Fibroblast of mammary gland (primary cell): Measurements from ENCODE around the gene APOA4.

Source experiments
- DNase-seq: peaks from one replicate; pipeline ENCODE4 v3.0.0-alpha.2; 2010; ENCODE audit warnings: low read depth
- H3K4me3 ChIP-seq: 2 replicates; pipeline ENCODE4 v1.5.1; 2011; ENCODE audit warnings: low read depth, mild to moderate bottlenecking, low read length, moderate library complexity; ENCODE audit not compliant: control insufficient read depth
- TF ChIP-seq, protein P1 (sequence below): conservative IDR thresholded peaks from 2 replicates; pipeline ENCODE4 v1.5.1; 2011; ENCODE audit warnings: low read depth, low read length, inconsistent platforms; ENCODE audit not compliant: control insufficient read depth, insufficient read depth

The APOA4 gene

DNA sequence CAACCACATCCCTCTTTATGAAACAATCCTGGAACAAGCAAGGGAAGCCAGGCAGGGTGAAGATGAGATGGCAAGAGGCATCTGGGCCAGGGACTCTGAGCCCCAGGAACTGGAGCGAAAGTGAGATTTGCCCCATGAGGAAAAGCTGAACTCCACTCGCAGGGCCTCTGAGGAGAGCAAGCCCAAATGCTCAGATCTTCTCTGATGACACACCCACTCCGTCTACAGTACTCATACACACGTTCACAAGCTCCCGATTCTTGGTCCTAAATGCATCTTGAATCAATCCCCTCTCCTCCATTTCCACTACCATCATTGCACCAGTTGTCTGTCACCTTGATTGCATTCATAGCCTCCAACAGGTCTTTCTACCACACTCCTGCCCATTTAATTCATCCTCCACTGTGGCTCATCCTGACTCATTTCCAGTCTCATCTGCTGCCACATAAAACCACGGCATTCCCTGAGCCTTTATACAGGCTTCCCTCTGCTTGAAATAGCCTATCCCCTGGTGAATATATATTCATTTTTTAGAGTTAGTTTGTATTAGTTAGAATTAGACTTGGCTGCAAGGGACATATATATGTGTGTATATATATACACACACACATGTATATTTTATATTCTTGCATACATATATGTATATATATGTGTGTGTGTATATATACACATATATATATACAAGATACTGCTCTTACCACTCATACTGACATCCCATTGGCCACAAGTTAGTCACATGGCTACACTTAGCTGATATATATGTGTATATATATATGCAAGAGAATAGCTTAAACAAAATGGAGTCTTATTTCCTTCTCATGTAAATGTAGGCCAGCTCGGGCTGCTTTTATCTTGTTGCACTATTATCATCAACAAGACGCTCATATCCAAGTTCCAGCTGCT lies 30.0 kb downstream of the APOA4 start:
- TF ChIP-seq, protein P1, sequence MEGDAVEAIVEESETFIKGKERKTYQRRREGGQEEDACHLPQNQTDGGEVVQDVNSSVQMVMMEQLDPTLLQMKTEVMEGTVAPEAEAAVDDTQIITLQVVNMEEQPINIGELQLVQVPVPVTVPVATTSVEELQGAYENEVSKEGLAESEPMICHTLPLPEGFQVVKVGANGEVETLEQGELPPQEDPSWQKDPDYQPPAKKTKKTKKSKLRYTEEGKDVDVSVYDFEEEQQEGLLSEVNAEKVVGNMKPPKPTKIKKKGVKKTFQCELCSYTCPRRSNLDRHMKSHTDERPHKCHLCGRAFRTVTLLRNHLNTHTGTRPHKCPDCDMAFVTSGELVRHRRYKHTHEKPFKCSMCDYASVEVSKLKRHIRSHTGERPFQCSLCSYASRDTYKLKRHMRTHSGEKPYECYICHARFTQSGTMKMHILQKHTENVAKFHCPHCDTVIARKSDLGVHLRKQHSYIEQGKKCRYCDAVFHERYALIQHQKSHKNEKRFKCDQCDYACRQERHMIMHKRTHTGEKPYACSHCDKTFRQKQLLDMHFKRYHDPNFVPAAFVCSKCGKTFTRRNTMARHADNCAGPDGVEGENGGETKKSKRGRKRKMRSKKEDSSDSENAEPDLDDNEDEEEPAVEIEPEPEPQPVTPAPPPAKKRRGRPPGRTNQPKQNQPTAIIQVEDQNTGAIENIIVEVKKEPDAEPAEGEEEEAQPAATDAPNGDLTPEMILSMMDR, result no peak
- H3K4me3 ChIP-seq, result no peak overlapping the region

DNA sequence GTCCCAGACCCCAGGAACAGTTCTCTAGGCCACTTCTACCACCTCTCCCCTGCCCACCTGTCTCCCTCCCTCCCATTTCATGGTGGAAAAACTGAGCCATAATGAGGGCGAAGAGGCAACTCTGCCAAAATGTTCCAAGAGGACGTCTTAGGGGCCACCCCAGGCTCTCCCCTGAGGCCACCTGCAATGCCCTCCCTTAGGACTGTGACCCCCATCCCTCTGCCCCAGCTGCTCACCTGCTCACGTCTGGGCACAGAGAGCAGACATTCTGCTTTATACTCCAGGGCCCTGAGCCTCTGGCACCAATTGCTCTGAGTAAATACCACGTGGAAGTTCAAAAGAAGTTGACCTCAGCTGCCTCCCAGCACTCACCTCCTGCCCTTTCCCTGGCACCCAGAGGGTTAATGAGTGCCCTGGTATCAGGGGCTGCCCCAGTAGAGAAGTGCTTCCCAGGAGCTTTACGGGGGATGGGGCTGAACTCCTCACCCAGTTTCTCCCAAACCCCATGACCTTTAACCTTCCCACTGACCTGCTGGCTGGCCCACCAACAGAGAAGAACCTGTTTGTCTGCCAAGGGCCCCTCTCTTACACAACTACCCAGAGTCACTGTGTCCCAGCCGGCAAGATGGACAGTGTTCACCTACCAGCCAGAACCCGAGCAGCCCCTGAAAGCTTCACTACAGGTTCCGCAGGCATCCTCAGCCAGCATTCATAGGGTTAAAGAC lies 30.8 kb downstream of the APOA4 start:
- DNase-seq, result no peak
- H3K4me3 ChIP-seq, result no peak overlapping the region
- TF ChIP-seq, protein P1, result no peak

More for the DNA sequence above, 30.0 kb downstream of the APOA4 start:
- DNase-seq, result peak; percentile 81

DNA sequence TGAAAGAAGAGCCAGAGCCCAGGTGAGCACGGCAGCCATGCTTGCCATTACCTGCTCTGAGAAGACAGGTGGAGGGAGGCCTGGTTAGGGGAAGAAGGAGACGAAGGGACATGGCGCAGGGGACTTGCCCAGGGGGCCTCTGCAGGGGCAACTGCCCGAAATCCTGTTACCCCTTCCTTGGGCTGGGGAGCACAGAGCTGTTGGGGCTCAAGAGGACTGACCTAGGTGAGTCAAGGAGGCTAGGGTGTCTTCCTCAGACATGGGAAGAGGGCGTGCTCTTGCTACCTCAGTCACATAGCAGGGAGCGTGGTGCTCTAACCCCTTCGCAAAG lies 31.3 kb downstream of the APOA4 start, which contains the start of gene APOA5:
Gene APOA5, minus strand, starts transcription at position 67 of the 331 bp plus-strand sequence. Its CDS starts 19 bp downstream, at position 48.
- no peak for DNase-seq
- TF ChIP-seq, protein P1, result no peak
- peak within 1 kb of the TSS; percentile 13 for H3K4me3 ChIP-seq

DNA sequence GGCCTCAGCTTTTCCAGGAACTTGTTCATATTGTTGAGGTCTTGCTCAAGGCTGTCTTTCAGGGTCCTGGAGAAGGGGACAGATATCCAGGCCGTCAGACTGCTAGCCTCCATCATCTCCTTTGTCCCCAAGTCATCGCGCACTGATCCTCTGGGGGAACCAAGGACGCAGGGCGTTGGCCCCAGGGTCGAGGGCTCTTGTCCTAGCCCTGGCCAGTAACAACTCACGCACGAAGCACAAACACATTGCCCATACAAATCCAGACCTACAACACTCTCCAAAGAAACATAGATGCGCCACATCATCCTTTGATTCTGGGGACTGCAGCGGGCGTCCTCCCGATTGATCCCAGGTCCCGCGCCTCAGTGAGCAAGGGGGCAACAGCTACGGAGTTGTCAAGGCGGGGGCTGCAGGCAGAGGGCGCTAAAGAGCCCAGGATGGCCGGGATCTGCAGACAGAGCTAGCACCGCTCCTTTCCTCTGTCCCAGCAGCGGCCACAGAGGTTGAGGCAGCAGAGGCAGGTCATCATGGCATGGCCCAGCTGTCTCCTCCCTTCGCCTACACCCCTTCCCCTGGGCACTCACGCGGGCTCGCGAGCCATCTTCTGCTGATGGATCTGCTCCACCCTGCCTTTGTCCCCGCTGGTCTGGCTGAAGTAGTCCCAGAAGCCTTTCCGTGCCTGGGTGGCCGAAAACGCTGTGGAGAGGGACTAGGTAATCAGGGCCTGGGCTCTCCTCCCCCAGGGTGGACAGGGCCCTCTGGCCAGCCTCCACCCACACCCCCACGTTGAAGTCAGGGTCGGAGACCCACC lies 31.9 kb downstream of the APOA4 start:
- peak overlapping the region; percentile 13 for H3K4me3 ChIP-seq

DNA sequence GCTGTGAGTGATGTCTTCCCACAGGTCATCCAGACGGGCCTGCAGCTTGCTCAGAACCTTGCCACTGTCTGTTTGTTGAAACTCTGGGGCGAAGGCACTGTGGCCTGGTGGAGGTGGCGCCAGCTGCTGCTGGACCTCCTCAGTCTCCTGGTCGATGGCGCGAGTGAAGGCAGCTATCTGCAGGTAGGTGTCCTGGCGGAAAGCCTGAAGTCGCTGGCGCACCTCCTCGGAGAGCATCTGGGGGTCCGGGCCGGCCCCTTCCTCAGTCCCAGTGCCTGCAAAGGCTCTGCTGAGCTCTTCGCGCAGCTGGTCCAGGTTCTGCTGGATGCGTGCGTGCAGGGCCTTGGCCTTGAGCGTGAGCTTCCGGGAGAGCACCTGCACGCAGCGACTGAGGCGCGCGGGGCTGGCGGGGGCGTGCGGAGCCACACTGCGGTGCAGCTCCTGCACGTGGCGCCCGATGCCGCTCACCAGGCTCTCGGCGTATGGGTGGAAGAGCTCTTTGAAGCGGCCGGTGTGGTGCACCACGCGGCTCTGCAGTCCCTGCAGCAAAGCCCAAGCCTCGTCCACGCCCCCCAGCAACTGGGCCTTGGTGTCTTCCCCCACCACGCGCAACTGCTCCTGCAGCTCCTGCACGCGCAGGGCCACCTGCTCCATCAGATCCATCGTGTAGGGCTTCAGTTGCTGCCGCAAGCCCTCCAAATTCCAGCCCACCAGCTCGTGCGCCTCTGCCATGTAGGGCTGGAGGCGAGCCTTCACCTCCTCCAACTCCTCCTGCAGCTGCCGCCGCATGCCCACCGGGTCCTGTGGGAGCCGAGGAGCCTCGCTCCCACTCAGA lies 32.7 kb downstream of the APOA4 start:
- TF ChIP-seq, protein P1, result no peak
- no peak for DNase-seq
- H3K4me3 ChIP-seq, result no peak overlapping the region

More for the DNA sequence above, 31.9 kb downstream of the APOA4 start:
- TF ChIP-seq, protein P1, result peak; percentile 85
- DNase-seq, result peak; percentile 64
